Mesodermal cell (in vitro differentiated cells): ENCODE results near the gene BEAN1.

Experiments used
- H3K27ac ChIP-seq: 2 replicates; pipeline ENCODE4 v1.7.0; 2013; ENCODE audit warnings: mild to moderate bottlenecking, low read depth, low read length, moderate library complexity; ENCODE audit not compliant: severe bottlenecking
- H3K36me3 ChIP-seq: 2 replicates; pipeline ENCODE4 v1.7.1; 2013; ENCODE audit warnings: mild to moderate bottlenecking, low read length, moderate library complexity; ENCODE audit not compliant: control insufficient read depth, insufficient read depth
- H3K4me1 ChIP-seq: one replicate; pipeline ENCODE4 v1.7.1; 2013; ENCODE audit warnings: mild to moderate bottlenecking, low read length; ENCODE audit not compliant: insufficient read depth, control insufficient read depth, poor library complexity, severe bottlenecking
- H3K4me3 ChIP-seq: 2 replicates; pipeline ENCODE4 v1.7.0; 2013; ENCODE audit warnings: low read length, control low read depth, mild to moderate bottlenecking; ENCODE audit not compliant: insufficient read depth, poor library complexity, severe bottlenecking; ENCODE audit errors: extremely low read depth
- H3K9me3 ChIP-seq: 2 replicates; pipeline ENCODE4 v1.7.1; 2013; ENCODE audit warnings: mild to moderate bottlenecking, low read length, moderate library complexity; ENCODE audit not compliant: control insufficient read depth
- WGBS, 2 experiments: methylation state at CpG; one replicate each; pipeline ENCODE4 v1.1.5; 2013; ENCODE audit warnings: missing lambda C conversion rate in 2 of 2; ENCODE audit not compliant: insufficient coverage in 2 of 2; 5-methylcytosine and 5-hydroxymethylcytosine counted together

The BEAN1 gene

DNA sequence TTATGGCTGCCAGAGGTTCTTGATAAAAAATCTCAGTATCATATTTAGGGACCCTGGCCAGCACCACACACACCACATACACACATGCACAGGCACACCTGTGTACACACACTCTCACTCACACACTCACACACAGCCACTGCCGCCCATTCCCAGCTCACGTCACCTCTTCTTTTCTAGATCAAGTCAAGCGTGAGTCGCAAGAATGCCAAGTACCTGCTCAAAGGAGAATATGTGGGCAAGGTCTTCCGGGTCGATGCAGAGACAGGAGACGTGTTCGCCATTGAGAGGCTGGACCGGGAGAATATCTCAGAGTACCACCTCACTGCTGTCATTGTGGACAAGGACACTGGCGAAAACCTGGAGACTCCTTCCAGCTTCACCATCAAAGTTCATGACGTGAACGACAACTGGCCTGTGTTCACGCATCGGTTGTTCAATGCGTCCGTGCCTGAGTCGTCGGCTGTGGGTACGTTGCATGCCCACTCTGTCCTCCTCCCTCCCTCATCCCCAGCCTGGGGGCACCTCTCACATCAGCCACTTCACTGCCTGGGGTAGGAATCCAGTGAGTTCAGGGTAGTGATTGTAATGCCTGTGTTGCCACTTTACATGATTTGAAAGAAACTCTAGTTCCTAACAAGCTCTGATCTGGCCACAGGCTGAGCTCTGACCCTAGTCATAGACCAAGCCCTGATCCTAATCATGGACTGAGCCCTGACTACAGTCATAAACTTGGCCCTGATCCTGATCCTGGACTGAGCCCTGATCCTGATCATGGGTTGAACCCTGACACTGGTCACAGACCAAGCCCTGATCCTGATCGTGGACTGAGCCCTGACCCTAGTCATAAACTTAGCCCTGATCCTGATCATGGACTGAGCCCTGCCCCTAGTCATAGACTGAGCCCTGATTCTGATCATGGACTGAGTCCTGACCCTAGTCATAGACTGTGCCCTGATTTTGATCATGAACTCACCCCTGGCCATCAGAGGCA lies 40.2 kb upstream of the BEAN1 start:
- H3K4me1 ChIP-seq, result peaks cover 9% of the 10 kb centered on the region
- no peaks in the 10 kb centered on the region for H3K36me3 ChIP-seq
- H3K4me3 ChIP-seq, result no peak overlapping the region
- H3K27ac ChIP-seq, result no peak overlapping the region
- WGBS, 2 experiments, result 86 to 90% methylated on average over 19 of the region's 20 CpGs
- H3K9me3 ChIP-seq, result no peaks in the 10 kb centered on the region

DNA sequence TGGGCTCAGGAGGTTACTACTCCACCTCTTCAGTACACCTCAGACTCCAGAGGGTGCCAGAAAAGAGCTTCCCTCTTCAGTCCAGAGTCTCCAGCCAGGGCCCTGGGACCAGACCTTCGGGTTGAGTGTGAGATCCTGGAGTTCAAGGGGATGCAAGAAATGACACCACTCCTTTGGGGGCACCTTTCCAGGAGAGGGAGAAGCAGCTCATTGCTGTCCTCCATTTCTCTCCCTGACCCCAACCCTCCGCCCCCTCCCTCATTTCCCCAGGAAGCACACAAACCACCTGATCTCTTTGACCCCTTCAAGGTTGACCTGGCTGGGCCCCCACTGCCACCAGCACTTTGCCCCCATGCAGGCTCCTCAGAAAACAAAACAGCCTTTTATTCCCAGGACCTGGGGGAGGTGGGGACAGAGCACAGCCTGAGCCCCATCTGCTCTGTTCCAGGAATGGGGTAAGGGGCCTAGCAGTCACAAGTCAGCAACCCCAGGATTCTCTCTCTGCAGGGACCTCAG lies 39.2 kb upstream of the BEAN1 start:
- no peaks in the 10 kb centered on the region for H3K36me3 ChIP-seq
- H3K4me3 ChIP-seq, result no peak overlapping the region
- no peaks in the 10 kb centered on the region for H3K9me3 ChIP-seq
- WGBS, 2 experiments, result 100% methylated on average over 2 of the region's 2 CpGs; no CpG with 5 or more reads in 1 of the 2 experiments
- no peak overlapping the region for H3K27ac ChIP-seq
- no peaks in the 10 kb centered on the region for H3K4me1 ChIP-seq

DNA sequence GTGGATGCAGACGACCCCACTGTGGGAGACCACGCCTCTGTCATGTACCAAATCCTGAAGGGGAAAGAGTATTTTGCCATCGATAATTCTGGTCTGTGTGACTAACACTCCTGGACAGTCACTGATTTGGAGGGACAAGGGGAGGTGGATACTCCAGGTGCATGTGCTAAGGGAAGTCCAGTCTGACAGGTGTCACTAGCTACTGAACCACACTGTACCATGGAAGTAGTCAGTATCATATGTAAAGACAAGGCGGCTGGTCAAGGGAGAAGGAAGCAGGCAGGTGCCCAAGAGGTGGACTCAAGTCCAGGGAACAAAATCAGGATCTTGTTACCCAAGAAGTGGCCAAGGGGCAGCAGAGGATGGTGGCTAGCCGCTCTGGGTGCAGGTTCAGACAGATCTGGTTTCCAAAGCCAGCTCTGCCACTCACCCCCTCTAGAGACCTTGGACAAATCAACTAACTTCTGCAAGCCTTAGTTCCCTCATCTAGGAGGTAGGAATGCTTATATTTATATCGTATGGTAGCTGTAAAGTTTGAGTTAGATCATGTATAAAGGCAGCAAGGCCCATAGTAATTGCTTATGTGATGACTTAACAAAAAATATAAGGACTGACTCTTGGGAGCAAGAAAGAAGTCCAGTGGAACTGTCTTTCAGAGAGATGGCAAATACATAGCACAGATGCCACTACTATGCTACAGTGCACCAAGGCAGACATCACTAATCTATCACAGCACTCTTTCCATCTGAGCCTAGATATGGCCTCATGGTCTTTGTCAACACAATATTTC lies 38.5 kb upstream of the BEAN1 start:
- WGBS, 2 experiments, result 85 to 94% methylated on average over 4 to 6 of the region's 6 CpGs
- no peaks in the 10 kb centered on the region for H3K4me1 ChIP-seq

DNA sequence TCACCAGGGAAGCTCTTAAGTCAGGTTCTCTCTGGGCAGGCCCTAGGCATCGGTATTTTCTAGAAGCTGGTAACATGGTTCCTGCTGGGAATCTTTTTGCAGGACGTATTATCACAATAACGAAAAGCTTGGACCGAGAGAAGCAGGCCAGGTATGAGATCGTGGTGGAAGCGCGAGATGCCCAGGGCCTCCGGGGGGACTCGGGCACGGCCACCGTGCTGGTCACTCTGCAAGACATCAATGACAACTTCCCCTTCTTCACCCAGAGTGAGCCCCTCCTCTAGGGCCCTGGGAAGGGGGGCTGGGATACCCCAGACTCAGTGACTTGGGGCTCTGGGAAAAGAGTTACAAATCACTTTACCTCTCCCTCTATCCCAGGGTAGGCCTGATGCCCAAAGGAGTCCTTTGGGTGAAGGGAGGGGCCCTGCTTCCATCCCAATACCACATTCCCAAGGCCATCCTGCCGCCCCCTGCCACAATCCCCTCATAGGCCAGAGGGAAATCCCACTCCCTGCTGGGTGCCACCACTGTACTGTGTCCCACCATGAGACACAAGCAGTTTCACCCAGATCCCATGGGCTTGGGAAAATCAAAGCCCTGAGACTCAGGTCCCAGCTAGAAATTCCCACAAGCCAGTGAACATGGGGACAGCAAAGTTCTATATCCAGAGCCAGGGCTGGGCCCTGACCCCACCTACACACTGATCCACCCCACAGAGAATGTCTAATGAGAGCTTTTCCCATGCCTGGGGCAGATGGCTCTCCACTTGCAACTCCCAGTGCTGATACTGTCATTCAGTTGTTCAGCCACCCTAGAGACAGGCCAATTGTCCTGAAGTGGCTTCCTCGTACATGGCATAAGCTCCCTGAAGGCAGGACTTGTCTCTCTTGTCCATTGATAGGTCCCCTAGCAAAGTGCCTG lies 37.6 kb upstream of the BEAN1 start:
- Histone ChIP-seq H3K36me3 (no peaks in the 10 kb centered on the region), H3K4me3 (no peak overlapping the region), H3K9me3 (no peaks in the 10 kb centered on the region), H3K27ac (no peak overlapping the region), H3K4me1 (no peaks in the 10 kb centered on the region)
- 94 to 95% methylated on average over 5 to 13 of the region's 13 CpGs for WGBS, 2 experiments

More for the DNA sequence above, 38.5 kb upstream of the BEAN1 start:
- Histone ChIP-seq H3K36me3 (no peaks in the 10 kb centered on the region), H3K27ac (no peak overlapping the region), H3K4me3 (no peak overlapping the region), H3K9me3 (no peaks in the 10 kb centered on the region)

DNA sequence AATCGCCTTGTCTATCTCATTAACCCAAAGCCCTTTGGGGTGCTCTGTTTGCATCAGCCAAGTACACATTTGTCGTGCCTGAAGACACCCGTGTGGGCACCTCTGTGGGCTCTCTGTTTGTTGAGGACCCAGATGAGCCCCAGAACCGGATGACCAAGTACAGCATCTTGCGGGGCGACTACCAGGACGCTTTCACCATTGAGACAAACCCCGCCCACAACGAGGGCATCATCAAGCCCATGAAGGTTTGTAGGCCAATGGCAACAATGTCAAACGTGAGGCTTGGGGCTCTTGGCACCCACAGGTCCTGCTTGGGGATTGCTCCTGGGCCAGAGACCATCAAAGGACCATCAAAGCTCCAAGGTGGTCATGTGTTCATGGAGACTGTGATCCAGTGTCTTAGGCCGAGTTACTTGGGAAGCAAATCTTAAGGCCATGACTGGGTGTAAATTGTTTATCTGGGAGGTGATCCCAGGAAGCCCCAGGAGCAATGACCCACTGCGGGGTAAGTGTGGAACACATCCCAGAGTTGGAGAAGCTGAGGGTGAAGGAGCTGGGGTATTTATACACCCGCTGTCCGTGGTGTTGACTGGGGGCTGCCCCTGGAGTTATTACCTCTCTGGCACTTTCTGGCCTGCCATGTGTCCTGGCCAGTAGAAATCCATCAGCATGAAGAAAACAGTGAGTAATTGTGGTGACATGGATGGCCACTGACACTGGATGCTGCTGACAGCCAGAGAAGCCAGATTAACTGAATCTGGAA lies 36.6 kb upstream of the BEAN1 start:
- H3K9me3 ChIP-seq, result no peaks in the 10 kb centered on the region
- H3K4me3 ChIP-seq, result no peak overlapping the region
- H3K36me3 ChIP-seq, result no peaks in the 10 kb centered on the region
- WGBS, 2 experiments, result 94 to 96% methylated on average over 14 of the region's 14 CpGs
- H3K27ac ChIP-seq, result no peak overlapping the region
- H3K4me1 ChIP-seq, result no peaks in the 10 kb centered on the region

DNA sequence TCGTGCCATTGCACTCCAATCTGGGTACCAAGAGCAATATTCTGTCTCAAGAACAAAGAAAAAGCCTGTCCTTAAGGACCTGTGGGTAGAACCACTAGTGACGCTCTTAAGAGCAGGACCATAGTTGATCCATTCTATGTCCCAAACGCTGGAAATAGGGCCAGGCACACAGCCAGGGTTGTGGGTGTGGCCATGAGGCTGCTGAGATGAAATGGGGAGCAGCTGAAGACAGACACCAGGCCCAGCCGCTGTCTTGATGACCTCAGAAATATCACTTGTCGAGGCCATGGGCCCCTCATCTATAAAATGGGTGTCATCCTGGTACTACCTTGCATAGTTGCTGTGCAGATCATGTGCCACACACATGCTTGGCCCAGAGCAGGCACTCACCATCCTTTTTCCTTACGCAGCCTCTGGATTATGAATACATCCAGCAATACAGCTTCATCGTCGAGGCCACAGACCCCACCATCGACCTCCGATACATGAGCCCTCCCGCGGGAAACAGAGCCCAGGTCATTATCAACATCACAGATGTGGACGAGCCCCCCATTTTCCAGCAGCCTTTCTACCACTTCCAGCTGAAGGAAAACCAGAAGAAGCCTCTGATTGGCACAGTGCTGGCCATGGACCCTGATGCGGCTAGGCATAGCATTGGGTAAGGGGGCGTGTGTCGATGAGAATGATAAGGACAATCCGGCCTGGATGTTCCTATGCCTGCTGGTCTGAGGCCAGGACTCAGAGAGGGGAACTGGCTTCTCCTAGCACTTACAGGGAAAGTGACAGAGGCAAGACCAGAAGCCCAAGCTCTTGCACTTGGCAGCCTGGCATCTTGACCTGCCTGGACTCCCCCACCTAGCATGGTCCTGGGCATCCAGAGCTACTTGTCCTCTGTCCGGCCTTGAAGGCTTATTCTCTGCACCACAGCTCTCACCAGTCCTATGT lies 35.1 kb upstream of the BEAN1 start:
- Histone ChIP-seq H3K4me3 (no peak overlapping the region), H3K36me3 (no peaks in the 10 kb centered on the region), H3K27ac (no peak overlapping the region), H3K4me1 (no peaks in the 10 kb centered on the region), H3K9me3 (no peaks in the 10 kb centered on the region)
- 95 to 96% methylated on average over 17 of the region's 18 CpGs for WGBS, 2 experiments

DNA sequence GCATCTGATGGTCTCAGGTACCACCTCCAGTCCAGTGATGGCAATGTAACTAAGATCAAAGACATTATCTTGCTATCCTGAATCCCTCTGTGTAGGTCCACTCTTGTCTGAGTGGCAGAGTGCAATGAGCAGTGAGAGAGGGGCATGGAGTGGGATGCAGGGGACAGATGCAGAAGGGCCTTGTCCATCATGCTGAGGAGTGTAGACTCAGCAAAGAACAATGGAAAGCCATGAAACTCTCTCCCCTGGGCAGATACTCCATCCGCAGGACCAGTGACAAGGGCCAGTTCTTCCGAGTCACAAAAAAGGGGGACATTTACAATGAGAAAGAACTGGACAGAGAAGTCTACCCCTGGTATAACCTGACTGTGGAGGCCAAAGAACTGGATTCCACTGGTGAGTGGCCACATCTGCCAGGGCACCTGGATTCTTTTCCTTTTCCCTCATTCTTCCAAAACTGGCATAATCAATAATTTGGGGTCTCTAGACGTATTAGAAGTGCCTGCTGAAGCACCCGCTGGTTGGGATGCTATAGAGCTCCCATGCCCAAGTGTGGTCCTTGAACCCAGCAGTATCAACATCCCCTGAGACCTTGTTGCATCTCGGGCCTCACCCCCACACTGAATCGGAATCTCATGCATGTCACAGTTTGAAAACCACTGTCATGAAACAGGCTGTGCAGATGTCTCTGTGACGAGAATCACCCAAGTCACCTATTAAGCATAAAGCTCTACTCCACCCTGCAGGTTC lies 31.1 kb upstream of the BEAN1 start:
- WGBS, 2 experiments, result 86 to 94% methylated on average over 5 to 6 of the region's 7 CpGs
- H3K36me3 ChIP-seq, result no peaks in the 10 kb centered on the region
- peaks cover 5% of the 10 kb centered on the region for H3K4me1 ChIP-seq
- H3K4me3 ChIP-seq, result no peak overlapping the region
- H3K9me3 ChIP-seq, result no peaks in the 10 kb centered on the region
- H3K27ac ChIP-seq, result no peak overlapping the region

DNA sequence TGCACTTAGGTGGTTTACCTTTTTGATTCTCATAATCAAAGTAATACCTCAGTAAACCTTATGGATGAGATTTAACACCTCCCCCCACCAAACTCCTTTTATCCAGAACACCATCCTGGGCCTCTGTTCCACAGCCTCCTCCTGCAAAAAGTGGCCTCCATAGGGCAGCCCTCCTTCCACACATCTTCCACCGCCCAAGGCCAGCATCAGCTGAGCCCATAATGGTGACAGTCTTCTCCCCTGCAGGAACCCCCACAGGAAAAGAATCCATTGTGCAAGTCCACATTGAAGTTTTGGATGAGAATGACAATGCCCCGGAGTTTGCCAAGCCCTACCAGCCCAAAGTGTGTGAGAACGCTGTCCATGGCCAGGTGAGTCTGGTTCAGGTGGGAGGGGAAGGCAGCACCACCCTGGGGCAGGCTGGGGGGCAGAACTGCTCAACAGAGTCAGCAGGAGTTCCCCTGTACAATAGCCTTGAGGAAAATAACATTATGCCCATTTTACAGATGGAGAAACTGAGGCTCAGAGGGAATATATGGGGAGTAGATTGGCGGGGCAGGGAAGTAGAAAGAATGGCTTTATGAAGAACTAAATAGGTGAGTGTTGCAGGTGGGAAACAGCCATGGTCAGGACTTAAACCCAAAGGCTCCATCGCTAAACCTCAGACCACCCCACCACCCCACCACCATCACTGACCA lies 29.2 kb upstream of the BEAN1 start:
- peaks cover 5% of the 10 kb centered on the region for H3K4me1 ChIP-seq
- H3K9me3 ChIP-seq, result no peaks in the 10 kb centered on the region
- WGBS, 2 experiments, result 75 to 93% methylated on average over 4 to 5 of the region's 5 CpGs
- no peak overlapping the region for H3K4me3 ChIP-seq
- no peak overlapping the region for H3K27ac ChIP-seq
- H3K36me3 ChIP-seq, result no peaks in the 10 kb centered on the region
